HG03520 (cell line): ENCODE data around the gene IDS.
A peak's percentile ranks its signal among the peaks of the same experiment; 100 is the strongest.
"Not testable (repeated sequence)": the region's sequence is repeated elsewhere in the genome, so short reads cannot be mapped to it uniquely, and the experiment has no call there.

Source experiments
- ATAC-seq: cut with Tn5 transposase; IDR thresholded peaks from one replicate; pipeline ENCODE4 v1.9.1; 2021; ENCODE audit warnings: mild to moderate bottlenecking, moderate library complexity; ENCODE audit not compliant: unreplicated experiment

Gene IDS

GRCh38 chrX:149499766-149500165 lies 5.3 kb downstream of the IDS start:
- no peak for ATAC-seq

GRCh38 chrX:149498767-149499166 lies 6.3 kb downstream of the IDS start:
- no peak for ATAC-seq

- no peak for ATAC-seq
Measured at GRCh38 chrX:149497626-149498025, 7.5 kb downstream of the IDS start.

GRCh38 chrX:149497054-149497453 lies 8.1 kb downstream of the IDS start:
- ATAC-seq = no peak

GRCh38 chrX:149495573-149496071 lies 9.5 kb downstream of the IDS start:
- no peak for ATAC-seq

GRCh38 chrX:149494844-149495565 lies 10.1 kb downstream of the IDS start:
- no peak for ATAC-seq

GRCh38 chrX:149493567-149494562 lies 11.2 kb downstream of the IDS start:
- ATAC-seq = no peak

- ATAC-seq = no peak
Measured at GRCh38 chrX:149491812-149492211, 13.3 kb downstream of the IDS start.

- no peak for ATAC-seq
Measured at GRCh38 chrX:149490100-149490499, 15.0 kb downstream of the IDS start.

- ATAC-seq = not testable (repeated sequence)
Measured at GRCh38 chrX:149488411-149489052, 16.6 kb downstream of the IDS start.

- not testable (repeated sequence) for ATAC-seq
Measured at GRCh38 chrX:149488008-149488407, 17.1 kb downstream of the IDS start.

GRCh38 chrX:149487292-149487691 lies 17.8 kb downstream of the IDS start:
- peak; percentile 51 for ATAC-seq

GRCh38 chrX:149476513-149476912 lies 28.6 kb downstream of the IDS start:
- peak; percentile 56 for ATAC-seq

GRCh38 chrX:149473966-149474365 lies 31.1 kb downstream of the IDS start:
- ATAC-seq = no peak

GRCh38 chrX:149473092-149473491 lies 32.0 kb downstream of the IDS start:
- ATAC-seq = no peak

GRCh38 chrX:149472625-149473024 lies 32.5 kb downstream of the IDS start:
- ATAC-seq = no peak

GRCh38 chrX:149471397-149471796 lies 33.7 kb downstream of the IDS start:
- ATAC-seq = no peak

- ATAC-seq = peak; percentile 97
Measured at GRCh38 chrX:149470955-149471354, 34.2 kb downstream of the IDS start.

GRCh38 chrX:149469406-149469805 lies 35.7 kb downstream of the IDS start:
- no peak for ATAC-seq

GRCh38 chrX:149467920-149468319 lies 37.2 kb downstream of the IDS start:
- no peak for ATAC-seq

- no peak for ATAC-seq
Measured at GRCh38 chrX:149467461-149467860, 37.6 kb downstream of the IDS start.
